ENCODE data around the gene CFAP97D2. TPM values are rescaled to one million over a fixed set of nuclear protein-coding genes. Genes with fewer than 3 reads are reported as not detected.

Gene CFAP97D2
- total and polyA plus RNA-seq, 2 of the 13 experiments (the other 11 are each of a cell fraction or from before 2014, with no cell fraction given): not detected

GRCh38 chr13:114212158-114212495 lies 33.1 kb downstream of the CFAP97D2 start:
- no peak overlapping the region for H3K9ac ChIP-seq (ENCODE audit: insufficient read depth, low read depth, low read length)
- FAIRE-seq (no peak), DNase-seq (ENCODE audit: low spot score) (no peak), ATAC-seq (no peak)
- H3K4me2 ChIP-seq (ENCODE audit: low read depth, low read length): no peak overlapping the region
- no peaks in the 10 kb centered on the region for H3K36me3 ChIP-seq (replicated peaks in 1 of 2; ENCODE audit: control insufficient read depth in 1 of 2, insufficient read depth in 2 of 2, low read length in 2 of 2)
- no peak overlapping the region for H2AFZ ChIP-seq (ENCODE audit: low read length)
- in situ Hi-C loops (cut with HindIII; ENCODE audit: extremely low pct_ligation_motif_present, low pct_unique_long_range_greater_than_20kb) (no loop called here), intact Hi-C loops (cut with micrococcal nuclease; ENCODE audit: unreplicated experiment) (no loop called here)
- 21% methylated on average over 6 of the region's 6 CpGs for WGBS (ENCODE audit: low lambda C conversion rate)
- TF ChIP-seq GABPB1 (CRISPR knock-in tag; IDR thresholded peaks at IDR 0.05): no peak
- no peak for TF ChIP-seq SKI (IDR thresholded peaks at IDR 0.05; ENCODE audit: partially characterized antibody)
- TF ChIP-seq, protein P1, sequence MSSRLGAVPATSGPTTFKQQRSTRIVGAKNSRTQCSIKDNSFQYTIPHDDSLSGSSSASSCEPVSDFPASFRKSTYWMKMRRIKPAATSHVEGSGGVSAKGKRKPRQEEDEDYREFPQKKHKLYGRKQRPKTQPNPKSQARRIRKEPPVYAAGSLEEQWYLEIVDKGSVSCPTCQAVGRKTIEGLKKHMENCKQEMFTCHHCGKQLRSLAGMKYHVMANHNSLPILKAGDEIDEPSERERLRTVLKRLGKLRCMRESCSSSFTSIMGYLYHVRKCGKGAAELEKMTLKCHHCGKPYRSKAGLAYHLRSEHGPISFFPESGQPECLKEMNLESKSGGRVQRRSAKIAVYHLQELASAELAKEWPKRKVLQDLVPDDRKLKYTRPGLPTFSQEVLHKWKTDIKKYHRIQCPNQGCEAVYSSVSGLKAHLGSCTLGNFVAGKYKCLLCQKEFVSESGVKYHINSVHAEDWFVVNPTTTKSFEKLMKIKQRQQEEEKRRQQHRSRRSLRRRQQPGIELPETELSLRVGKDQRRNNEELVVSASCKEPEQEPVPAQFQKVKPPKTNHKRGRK (CRISPR knock-in tag; IDR thresholded peaks at IDR 0.05): no peak
- no peak for TF ChIP-seq KDM4B (CRISPR knock-in tag; IDR thresholded peaks at IDR 0.05)
- TF ChIP-seq REL (CRISPR knock-in tag; conservative IDR thresholded peaks at IDR 0.05): no peak
- TF ChIP-seq, protein P2, sequence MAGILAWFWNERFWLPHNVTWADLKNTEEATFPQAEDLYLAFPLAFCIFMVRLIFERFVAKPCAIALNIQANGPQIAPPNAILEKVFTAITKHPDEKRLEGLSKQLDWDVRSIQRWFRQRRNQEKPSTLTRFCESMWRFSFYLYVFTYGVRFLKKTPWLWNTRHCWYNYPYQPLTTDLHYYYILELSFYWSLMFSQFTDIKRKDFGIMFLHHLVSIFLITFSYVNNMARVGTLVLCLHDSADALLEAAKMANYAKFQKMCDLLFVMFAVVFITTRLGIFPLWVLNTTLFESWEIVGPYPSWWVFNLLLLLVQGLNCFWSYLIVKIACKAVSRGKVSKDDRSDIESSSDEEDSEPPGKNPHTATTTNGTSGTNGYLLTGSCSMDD (CRISPR knock-in tag; IDR thresholded peaks at IDR 0.05): no peak
- BruUV-seq (replicated peaks): no TSS peak
- no peak overlapping the region for H3K27ac ChIP-seq (ENCODE audit: extremely low read length, insufficient read depth, low read length)
- H3K79me2 ChIP-seq (ENCODE audit: insufficient read depth, low read length): no peaks in the 10 kb centered on the region
- peaks cover 9% of the 10 kb centered on the region for H3K9me3 ChIP-seq (ENCODE audit: low read length)
- ChIA-PET CTCF (ENCODE audit: low intra/inter-chr PET ratio, low total read pairs) (no interaction called here), POLR2A (no interaction called here)
- peaks cover 2 to 14% of the 10 kb centered on the region in 2 experiments; a peak in 3 of 5 replicates for H3K27me3 ChIP-seq (ENCODE audit: control insufficient read depth in 1 of 2, insufficient read depth in 2 of 2, low read length in 2 of 2)
- no peaks in the 10 kb centered on the region for H4K20me1 ChIP-seq (ENCODE audit: insufficient read depth, low read length)
- no peaks in the 10 kb centered on the region for H3K4me1 ChIP-seq (ENCODE audit: insufficient read depth, low read length)
- no peak overlapping the region for H3K4me3 ChIP-seq (replicated peaks in 1 of 3; ENCODE audit: insufficient read depth in 1 of 3, low read depth in 2 of 3, low read length in 3 of 3)

DNA sequence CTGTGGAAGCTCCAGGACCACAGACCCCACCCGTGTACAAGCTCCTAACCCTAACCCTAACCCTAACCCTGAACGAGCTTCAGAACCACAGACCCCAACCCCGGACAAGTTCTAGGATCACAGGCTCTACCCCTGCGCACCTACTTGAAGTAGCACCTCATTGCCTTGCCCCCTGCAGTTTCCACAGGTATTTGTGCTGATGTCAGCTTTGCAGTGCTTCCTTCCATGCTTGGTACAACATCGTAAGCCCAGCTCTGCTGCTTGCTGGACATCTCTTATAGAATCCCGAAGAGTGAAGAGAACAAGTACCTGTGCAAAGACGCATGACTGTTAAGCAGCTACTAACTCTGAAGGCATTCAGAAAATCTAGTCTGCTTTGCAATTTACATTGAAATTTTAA lies 34.9 kb downstream of the CFAP97D2 start:
- no peaks in the 10 kb centered on the region for H3K4me1 ChIP-seq (ENCODE audit: insufficient read depth, low read length)
- no peak for ATAC-seq
- no peaks in the 10 kb centered on the region for H3K79me2 ChIP-seq (ENCODE audit: insufficient read depth, low read length)
- in situ Hi-C loops (cut with HindIII; ENCODE audit: extremely low pct_ligation_motif_present, low pct_unique_long_range_greater_than_20kb) (no loop called here), intact Hi-C loops (cut with micrococcal nuclease; ENCODE audit: unreplicated experiment) (no loop called here)
- no peaks in the 10 kb centered on the region for H3K9me3 ChIP-seq (ENCODE audit: low read length)
- BruUV-seq (replicated peaks): no TSS peak
- ChIA-PET POLR2A (no interaction called here), CTCF (ENCODE audit: low intra/inter-chr PET ratio, low total read pairs) (no interaction called here)
- no peak for FAIRE-seq
- H3K9ac ChIP-seq (ENCODE audit: insufficient read depth, low read depth, low read length): no peak overlapping the region
- DNase-seq (ENCODE audit: low spot score): no peak
- no peak overlapping the region for H3K27ac ChIP-seq (ENCODE audit: extremely low read length, insufficient read depth, low read length)
- no peak overlapping the region for H2AFZ ChIP-seq (ENCODE audit: low read length)
- H3K4me3 ChIP-seq (replicated peaks in 1 of 3; ENCODE audit: insufficient read depth in 1 of 3, low read depth in 2 of 3, low read length in 3 of 3): no peak overlapping the region
- TF ChIP-seq ZNF207 (IDR thresholded peaks at IDR 0.05; ENCODE audit: borderline replicate concordance) (no peak), MAFK (conservative IDR thresholded peaks at IDR 0.05 in 1 of 2, IDR thresholded peaks at IDR 0.05 in 1 of 2; ENCODE audit: low read length in 2 of 2) (peak; percentile 68 to 75; a peak in 3 of 4 replicates), KDM1A (CRISPR knock-in tag; IDR thresholded peaks at IDR 0.05) (no peak), ZNF281 (CRISPR knock-in tag; IDR thresholded peaks at IDR 0.05; ENCODE audit: borderline replicate concordance) (no peak), RCOR2 (CRISPR knock-in tag; IDR thresholded peaks at IDR 0.05) (no peak), MAFF (IDR thresholded peaks at IDR 0.05; ENCODE audit: low read depth, low read length) (peak; percentile 55), ZNF777 (CRISPR knock-in tag; IDR thresholded peaks at IDR 0.05) (no peak)
- peaks cover 2 to 14% of the 10 kb centered on the region in 2 experiments; a peak in 3 of 5 replicates for H3K27me3 ChIP-seq (ENCODE audit: control insufficient read depth in 1 of 2, insufficient read depth in 2 of 2, low read length in 2 of 2)
- H3K4me2 ChIP-seq (ENCODE audit: low read depth, low read length): no peak overlapping the region
- H3K36me3 ChIP-seq (replicated peaks in 1 of 2; ENCODE audit: control insufficient read depth in 1 of 2, insufficient read depth in 2 of 2, low read length in 2 of 2): no peaks in the 10 kb centered on the region
- H4K20me1 ChIP-seq (ENCODE audit: insufficient read depth, low read length): no peaks in the 10 kb centered on the region
- WGBS (ENCODE audit: low lambda C conversion rate): 39% methylated on average over 7 of the region's 7 CpGs

Data from HepG2 (cell line).